Epidermal melanocyte (primary cell): Measurements from ENCODE around the gene EFNB3.

ENCODE experiments used
- DNase-seq: peaks from one replicate; pipeline ENCODE4 v3.0.0; 2011; ENCODE audit warnings: low spot score; ENCODE audit not compliant: insufficient read length

The EFNB3 gene

DNA sequence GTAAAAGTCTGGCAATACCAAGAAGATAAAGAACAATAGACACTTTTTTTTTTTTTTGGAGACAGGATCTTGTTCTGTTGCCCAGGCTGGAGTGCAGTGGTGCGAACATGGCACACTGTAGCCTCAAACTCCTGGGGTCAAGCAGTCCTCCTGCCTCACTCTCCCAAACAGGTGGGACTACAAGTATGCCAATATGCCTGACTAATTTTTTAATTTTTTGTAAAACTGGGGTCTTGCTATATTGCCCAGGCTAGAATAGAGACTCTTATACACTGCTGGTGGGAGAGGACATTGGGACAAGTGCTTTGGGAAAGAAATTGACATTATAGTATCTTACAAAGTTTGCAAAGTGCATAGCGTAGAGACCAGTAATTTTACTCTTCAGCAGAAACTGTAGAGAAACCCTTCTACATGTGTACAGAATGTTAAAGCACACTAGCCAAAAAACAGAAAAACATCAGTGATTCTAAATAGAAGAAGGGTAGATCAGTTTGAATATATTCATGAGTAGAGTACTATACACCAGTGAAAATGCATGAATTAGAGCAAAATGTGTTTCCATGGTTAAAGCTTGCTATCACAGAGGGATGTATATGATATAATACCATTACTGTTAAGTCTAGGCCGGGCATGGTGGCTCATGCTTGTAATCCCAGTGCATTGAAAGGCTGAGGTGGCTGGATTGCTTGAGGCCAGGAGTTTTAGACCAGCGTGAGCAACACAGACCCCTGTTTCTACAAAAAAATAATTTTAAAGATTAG lies 7.0 kb upstream of the EFNB3 start:
- DNase-seq: no peak

DNA sequence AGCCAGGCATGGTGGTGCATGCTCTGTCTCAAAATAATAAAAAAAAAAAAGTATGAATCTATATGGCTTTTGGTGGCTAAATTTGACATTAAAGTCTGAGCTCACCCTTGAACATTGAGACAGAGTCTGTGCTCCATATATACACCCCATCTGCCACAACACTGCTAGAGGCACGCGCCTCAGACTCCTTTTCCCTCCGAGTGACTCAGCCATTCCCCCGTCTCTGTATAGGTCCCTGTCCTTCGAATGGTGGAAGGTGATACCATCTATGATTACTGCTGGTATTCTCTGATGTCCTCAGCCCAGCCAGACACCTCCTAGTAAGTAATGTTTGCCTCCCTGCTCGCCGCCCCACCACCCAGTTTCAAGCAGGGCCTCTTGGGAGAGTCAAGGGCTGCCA lies 4.5 kb upstream of the EFNB3 start:
- no peak for DNase-seq

DNA sequence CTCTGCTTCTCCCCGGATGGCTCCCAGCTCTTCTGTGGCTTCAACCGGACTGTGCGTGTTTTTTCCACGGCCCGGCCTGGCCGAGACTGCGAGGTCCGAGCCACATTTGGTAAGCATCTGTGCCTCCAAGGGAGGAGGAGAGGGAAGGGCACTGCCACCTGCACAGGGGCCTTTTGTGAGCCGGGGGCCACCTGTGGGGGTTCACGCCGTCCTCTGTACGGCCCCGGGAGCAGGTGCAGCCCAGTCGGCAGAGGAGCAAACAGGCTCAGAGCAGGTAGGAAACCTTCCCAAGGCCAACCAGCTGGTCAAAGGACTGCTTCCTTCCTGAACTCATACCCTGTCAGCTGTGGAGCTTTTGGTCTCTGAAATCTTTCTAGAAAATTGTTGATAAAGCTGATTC lies 3.3 kb upstream of the EFNB3 start:
- no peak for DNase-seq

DNA sequence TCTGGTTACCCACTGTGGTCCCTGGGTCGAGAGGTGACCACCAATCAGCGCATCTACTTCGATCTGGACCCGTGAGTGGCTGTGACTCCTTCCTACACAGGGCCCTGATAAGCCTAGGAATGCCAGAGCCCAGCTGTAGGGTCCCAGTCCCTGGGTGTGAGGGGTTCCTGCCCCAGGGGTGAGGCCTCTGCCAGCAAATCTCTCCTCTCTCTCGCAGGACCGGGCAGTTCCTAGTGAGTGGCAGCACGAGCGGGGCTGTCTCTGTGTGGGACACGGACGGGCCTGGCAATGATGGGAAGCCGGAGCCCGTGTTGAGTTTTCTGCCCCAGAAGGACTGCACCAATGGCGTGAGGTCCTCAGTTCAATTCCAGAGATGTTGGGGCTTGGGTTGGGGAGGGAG lies 2.2 kb upstream of the EFNB3 start:
- DNase-seq: no peak

DNA sequence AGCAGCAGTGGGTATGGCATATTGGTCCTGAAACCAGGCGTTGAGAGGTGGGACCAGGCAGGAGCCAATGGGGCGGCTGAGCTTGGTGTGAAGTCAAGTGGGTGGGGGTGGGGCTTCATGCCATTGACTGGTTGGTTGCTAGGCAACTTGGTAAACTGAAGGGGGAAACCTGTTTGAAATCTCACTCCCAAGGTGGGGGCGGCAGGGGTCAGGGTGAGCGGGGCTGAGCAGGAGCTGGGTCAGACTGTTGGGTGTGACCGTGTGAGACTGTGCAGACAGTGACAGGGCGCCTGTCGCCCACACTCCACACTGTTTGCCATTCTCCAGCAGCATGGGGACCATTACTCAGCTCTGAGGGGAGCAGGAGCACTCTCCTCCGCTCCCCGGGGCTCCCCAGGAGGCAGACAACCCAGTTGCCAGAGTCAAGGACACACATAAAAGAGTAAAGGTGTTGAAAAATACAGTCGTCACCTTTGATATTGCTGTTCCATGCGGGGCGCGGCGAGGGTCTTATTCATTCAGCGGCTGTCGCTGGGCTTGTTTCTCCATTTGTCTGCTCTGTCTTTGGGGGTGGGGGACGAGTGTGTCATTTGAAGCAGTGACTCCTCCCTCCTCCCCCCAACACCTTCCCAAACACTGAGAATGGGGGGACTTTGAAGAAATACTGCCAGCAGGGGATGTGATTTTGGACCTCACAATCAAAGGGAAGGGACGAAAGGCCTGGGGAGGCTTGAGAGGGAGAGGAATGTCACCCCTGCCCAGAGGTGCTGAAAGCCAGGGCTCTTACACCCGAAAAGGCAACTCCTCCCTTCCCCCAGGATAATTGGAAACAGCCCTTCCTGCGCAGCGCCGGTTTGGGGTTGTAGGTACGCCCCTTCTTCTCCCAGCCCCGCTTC lies 1.2 kb upstream of the EFNB3 start:
- DNase-seq: no peak

DNA sequence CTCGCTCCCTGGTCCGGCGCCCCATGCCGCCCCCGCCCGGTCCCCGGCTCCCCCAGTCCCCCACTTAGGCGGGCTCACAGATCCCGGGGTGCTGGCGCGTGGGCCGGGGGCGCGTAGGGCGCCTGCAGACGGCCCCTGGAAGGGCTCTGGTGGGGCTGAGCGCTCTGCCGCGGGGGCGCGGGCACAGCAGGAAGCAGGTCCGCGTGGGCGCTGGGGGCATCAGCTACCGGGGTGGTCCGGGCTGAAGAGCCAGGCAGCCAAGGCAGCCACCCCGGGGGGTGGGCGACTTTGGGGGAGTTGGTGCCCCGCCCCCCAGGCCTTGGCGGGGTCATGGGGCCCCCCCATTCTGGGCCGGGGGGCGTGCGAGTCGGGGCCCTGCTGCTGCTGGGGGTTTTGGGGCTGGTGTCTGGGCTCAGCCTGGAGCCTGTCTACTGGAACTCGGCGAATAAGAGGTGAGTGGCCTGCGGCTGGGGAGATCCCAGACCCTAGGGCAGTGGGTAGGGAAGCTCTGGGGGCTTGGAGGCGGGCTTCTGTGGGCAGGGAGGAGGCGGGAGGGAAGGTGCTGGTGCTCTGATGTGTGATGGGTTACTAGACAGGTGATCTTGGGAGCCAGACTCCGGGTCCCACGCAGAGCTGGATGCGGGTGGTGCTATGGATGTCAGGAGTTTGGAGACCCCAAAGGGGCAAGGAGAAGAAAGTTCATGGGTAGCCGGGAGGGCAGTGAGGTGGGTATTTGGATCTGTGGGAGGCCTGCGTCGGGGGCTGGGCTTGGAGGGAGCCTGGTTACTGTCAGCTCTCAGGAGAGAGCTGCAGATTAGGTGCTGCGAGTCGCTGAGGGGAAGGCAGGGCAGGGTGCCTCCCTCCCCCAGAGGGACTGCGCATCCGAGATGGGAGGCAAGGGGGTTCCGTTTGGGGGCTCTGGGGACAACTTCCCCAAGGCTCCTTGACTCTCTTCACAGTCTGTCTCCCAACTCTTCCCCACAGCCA lies 560 bp downstream of the EFNB3 start:
- DNase-seq: no peak

DNA sequence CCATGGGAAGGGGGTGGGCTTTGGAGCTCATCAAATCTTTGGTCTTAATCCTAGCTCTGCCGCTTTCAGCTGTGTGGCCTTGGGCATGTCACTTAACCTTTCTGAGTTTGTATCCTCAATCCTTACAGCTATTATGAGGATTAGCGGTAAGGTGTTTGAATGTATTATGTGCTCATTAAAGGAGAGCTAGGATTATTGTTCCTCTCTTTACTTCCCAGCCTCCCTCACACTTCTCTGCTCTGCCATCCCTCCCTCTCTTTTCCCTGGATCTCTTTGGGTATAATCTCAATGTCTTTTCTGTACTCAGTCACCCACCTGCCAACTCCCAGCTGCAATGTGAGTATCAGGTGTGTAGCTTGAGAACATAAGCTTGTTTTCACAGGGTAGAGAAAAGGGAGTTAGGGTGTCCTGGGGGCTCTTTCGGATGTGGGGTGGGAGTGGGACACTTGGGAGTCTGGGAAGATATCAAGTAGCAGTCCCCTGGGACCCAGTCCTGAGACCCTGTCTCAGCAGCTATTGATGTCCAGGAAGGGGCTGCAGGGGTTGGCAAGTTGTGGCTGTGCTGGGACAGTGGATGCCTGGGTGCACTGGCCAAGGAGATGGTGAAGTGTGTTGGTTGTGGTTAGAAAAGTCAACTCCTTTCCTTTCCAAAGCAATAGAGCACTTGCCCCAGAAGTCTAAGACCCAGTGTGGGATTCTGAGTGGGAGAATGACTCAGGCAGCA lies 1.8 kb downstream of the EFNB3 start:
- DNase-seq: no peak

DNA sequence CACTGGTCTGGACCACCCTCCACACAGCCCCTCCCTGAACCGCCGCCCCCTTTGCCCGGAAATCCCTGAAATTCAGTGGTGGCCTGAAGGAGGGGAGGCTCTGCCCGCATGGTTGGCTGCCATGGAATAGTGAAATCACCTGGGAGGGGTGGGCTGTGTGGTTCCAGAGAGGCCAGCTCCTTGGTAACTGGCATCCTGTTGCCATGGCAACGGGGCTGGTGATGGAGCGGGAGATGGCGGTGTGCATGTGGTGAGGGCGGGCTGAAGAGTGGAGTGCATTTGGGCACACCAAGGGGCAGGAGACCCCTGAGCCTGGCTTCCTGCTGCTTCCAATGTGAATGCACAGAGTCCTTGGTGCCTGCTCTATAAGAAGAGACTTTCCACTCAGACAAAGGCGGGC lies 2.4 kb downstream of the EFNB3 start:
- DNase-seq: no peak

DNA sequence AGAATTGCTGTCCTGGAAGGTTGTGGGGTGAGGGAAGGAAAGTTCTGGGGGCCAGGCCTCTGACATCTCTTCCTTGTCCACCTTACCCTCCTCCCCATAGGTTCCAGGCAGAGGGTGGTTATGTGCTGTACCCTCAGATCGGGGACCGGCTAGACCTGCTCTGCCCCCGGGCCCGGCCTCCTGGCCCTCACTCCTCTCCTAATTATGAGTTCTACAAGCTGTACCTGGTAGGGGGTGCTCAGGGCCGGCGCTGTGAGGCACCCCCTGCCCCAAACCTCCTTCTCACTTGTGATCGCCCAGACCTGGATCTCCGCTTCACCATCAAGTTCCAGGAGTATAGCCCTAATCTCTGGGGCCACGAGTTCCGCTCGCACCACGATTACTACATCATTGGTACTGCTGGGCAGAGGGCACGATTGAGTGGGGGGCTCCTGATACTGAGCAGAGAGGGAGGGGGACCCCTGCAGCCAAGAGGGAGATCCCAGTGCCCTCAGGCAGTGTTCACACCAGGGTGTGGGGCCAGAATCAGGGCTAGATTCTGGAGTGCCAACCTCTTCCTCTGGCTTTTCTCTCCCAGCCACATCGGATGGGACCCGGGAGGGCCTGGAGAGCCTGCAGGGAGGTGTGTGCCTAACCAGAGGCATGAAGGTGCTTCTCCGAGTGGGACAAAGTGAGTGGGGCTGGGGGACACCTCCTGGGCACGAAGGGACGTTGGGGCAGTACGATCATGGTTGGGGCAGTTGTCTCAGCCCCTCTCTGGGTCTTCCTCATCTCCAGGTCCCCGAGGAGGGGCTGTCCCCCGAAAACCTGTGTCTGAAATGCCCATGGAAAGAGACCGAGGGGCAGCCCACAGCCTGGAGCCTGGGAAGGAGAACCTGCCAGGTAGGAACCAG lies 3.1 kb downstream of the EFNB3 start:
- no peak for DNase-seq

DNA sequence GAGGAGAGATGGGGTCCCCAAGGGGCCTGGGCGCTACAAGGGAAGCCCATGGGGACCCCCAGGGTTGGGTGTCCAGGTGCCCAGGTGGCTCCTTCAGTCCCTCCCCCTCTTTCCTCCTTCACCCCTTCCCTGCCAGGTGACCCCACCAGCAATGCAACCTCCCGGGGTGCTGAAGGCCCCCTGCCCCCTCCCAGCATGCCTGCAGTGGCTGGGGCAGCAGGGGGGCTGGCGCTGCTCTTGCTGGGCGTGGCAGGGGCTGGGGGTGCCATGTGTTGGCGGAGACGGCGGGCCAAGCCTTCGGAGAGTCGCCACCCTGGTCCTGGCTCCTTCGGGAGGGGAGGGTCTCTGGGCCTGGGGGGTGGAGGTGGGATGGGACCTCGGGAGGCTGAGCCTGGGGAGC lies 4.0 kb downstream of the EFNB3 start:
- DNase-seq: no peak

DNA sequence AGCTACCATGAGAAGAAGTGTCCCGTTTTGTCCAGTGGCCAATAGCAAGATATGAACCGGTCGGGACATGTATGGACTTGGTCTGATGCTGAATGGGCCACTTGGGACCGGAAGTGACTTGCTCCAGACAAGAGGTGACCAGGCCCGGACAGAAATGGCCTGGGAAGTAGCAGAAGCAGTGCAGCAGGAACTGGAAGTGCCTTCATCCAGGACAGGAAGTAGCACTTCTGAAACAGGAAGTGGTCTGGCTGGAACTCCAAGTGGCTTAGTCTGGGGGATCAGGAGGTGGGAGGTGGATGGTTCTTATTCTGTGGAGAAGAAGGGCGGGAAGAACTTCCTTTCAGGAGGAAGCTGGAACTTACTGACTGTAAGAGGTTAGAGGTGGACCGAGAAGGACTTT lies 5.3 kb downstream of the EFNB3 start:
- DNase-seq: no peak

DNA sequence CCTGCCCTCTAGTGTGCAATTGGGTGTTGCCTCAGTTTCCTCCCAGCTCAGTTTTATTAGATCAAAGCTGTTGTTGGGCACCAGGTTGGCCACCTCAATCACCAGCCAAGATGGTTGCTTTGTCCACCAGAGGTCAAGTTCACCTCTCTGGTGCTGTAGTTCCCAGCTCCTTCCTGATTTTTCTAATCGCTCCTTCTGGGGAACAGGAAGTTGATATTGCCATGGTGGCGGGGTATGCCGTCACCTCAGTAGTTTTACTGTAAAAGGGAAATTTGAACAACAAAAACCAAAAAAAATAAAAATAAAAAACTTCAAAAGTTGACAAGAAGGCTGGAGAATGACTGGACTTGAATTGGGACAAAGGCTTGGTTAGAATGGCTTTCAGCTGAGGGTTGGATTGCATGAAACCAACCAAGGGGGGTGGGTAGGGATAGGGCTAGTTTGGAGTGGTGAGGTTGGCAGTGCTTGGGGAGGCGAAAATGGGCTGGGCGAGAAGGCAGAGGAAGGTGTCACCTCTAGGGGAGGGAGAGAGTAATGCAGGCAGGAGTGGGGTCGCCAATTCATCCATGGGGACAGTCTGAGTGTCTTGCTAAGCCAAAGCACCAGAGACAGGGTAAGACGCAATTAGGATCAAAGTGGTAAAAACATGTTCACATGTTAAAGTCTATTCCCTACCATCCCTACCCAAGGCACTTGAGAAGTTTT lies 6.2 kb downstream of the EFNB3 start:
- DNase-seq: no peak

DNA sequence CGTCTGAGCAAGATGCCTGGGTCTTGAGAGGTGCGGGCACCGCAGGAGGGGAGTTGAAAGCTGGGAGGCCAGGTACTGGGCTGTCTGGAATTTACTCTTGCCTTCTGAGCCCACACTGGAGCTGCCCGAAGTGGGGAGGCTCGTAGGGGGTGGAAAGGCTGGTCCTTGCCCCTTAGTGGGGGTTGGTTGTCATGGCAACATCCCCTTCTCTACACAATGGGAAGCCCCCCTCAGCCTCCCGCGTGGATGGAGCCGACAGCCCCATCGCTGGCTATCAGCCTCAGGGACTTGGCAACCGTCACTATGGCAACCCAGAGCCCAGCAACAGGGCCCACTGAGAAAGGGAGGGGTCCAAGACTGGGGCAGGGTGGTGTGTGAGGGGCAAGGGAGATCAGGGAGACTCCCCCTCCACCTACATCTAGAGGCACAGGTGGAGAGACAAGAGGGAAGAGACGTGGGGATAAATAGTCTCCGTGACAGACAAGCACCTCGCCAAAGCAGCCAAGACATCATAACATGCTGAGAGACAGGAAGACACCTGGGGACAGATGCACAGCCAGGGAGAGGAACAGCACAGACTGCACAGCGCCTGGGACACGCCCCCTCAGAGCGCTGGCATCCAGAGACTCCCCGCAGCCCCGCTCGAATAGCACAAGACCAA lies 7.2 kb downstream of the EFNB3 start:
- DNase-seq: no peak

DNA sequence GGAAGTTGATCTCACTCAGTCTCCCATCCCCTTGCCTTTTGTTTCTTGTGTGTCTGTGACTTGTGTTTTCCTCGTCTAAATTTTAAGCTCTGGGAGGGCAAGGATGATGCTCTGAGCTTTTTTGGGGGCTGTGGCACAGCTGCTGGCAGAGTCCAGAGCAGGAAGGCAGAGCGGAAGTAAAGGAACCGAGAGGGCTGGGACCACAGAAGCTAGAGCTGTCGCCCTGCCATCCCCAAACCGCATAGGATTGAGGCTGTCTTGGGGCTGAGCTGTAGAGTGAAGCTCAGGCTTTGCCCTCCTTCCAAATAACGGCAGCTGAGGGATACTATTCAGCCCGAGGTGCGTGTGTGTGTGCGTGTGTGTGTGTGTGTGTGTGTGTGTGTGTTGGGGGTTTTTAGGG lies 8.8 kb downstream of the EFNB3 start:
- no peak for DNase-seq

DNA sequence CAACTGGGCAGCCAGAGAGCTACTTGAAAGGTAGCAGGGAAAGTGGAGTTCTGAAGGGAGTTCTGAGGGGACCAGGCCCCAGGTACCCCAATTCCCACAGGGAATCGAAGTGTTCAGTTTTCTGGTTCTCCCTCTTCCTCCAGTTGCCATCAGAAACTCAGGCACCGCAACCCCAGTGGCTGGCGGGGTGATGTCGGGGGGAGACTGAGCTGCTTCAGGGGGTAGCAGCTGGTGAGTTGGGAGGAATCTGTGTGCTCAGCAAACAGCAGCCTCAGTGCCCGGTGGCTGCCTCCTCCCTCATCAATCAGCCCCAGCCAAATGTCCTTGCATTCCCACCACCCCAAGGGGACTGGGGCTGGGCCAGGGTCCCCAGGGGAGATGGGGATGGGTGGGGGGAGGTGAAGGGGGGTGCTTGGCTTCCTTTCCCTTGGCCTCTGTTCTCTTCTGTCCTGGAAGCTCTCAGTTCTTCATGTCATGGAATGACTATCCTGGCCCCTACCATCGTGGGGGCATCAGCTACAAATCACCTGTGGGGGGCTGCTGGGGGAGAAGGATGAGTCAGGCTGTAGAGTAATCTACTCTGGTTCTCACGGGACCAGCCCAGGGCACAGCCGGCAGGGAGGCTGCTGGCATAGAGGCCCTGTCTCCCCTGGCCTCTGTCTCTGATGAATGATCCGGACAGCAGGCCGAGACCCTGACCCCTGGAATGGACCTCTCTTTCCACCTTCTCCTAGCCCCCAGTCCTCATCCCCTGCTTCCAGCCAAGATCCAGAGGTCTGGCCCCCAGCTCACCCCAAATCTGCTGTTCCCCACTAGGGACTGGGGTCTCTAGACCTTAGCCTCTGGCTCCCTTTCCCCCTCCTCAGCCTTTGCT lies 10.0 kb downstream of the EFNB3 start:
- no peak for DNase-seq

DNA sequence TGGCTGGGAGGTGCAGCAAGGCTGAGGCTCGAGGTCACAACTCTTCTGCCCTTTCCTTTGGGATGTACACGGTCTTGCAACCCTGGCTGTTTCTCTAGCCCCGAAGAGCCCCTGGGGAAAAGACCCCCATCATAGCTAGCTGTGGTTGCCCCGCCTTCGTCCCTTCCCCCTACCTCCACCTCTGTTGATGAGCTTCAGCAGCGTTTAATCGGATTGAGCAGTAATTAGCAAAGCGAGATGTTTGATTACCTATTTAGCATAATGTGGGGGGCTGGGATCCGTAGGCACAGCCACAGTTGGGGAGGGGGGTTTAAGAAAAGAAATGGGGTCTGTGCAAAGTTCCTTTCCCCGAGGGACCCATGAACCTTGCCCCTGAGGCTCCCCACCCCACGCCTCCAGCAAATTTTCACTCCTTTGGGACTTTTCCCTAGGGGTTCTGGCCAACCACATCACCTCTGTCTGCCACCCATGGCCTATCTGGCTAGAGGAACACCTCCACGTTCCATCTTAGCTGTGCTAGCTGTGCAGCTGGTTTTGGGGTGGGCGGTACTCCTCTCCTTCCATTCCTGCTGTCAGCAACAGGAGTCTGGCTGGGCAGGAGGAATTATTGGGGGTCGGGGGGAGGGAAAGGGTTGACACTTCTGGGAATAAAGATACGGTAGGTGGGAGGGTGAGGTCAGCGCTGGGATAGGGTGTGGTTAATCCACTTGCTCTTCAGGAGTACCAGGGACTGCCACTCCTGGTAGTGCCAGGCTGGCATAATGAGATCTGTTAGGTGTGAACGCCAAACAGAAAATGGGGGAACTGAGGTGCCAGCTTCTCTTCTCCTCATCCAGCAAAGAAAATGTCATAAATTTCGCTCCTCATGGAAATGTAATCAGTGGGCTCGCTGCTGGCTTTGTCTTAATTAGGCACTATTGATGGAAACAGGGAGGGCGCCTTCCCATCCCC lies 11.2 kb downstream of the EFNB3 start:
- DNase-seq: no peak
